Keratinocyte (primary cell): ENCODE results near the gene TTI1.

Source experiments
- CTCF ChIP-seq, 3 experiments: IDR thresholded peaks in 1 of 3; conservative IDR thresholded peaks in 1 of 3; optimal IDR thresholded peaks in 1 of 3; 2 replicates in 2 of 3; 3 replicates in 1 of 3; pipeline versions ENCODE3 to v1.5.1; 2011; ENCODE audit warnings: low read length in 3 of 3, mild to moderate bottlenecking in 3 of 3, moderate library complexity in 2 of 3, control low read depth in 1 of 3, inconsistent platforms in 1 of 3; ENCODE audit not compliant: insufficient read depth in 2 of 3; ENCODE audit errors: extremely low read depth in 1 of 3
- EZH2 ChIP-seq: IDR thresholded peaks from one replicate; pipeline ENCODE4 v1.6.1; 2012; ENCODE audit warnings: inconsistent platforms, mild to moderate bottlenecking, low read length, moderate library complexity

GRCh38 chr20:37961066-37961465 is 72.2 kb downstream of the TTI1 start:
- TF ChIP-seq CTCF (optimal IDR thresholded peaks at IDR 0.05 in 1 of 3, IDR thresholded peaks at IDR 0.05 in 1 of 3, conservative IDR thresholded peaks at IDR 0.05 in 1 of 3; ENCODE audit: extremely low read depth in 1 of 3, insufficient read depth in 2 of 3, low read length in 3 of 3), result no peak
- TF ChIP-seq EZH2, result no peak
